GM11168 (cell line): ENCODE results near the gene GAN.

Experiments
- in situ Hi-C: fragments of 300-500 bp; cut with MboI; formaldehyde crosslinking; loops from one replicate; pipeline ENCODE4 v1.12.0; 2022; ENCODE audit warnings: low sequenced_read_pairs; ENCODE audit not compliant: unreplicated experiment

Gene GAN

DNA sequence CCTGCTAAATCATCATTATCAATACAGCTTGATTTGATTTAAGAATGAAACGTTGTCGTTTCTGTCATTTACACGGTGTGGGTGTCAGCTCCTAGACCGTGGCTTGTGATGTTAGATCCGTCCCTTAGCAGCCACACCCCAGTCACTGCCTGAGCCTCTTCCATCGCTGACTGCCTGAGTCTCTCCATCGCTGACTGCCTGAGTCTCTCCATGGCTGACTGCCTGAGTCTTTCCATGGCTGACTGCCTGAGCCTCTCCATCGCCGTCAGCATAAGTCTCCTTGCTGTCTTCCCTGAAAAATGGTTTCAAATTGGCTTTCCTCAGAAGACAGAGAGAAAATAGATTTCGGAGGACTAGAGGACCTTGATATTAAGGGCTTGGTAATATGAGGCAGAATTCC is 76.1 kb downstream of the GAN start:
- in situ Hi-C loops: loop anchor here (10.0 to 25.0 kb wide), 2 partner anchors 334 to 496 kb away; no protein-coding TSS in a partner anchor

DNA sequence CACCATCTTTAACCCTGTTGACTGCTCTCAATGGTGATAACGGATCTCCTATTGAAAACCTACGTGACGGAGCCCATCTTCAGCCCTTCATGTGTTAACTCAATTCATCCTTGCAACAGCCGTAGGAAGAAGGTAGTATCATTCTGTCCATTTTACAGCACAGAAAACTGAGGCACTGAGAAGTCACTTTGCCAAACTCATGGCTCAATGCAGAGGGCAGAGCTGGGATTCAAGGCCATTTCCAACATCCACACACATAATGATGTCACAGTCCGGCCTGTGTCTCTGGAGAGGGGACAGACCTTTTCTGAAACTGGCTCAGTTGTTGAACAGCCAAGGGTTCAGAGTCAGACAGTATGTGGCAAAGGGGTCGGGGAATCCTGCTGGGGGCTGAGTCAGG is 77.2 kb downstream of the GAN start:
- in situ Hi-C loops: loop anchor here (10.0 to 25.0 kb wide), 2 partner anchors 333 to 495 kb away; no protein-coding TSS in a partner anchor

DNA sequence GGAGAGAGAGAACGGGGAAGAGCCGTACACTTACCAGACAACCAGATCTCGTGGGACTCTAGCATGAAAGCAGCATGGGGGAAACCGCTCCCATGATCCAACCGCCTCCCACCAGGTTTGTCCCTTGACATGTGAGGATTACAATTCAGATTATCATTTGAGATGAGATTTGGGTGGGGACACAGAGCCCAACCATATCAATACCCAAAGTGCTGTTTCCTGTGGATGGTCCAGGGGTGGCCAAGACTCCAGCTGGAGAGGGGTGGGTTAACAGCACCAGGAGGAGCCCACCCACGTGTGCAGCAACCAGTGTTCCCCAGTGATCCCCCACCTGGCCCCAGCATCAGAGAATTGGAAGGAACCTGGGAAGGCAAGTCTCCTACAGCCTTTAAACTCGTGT is 79.7 kb downstream of the GAN start:
- in situ Hi-C loops: loop anchor here (10.0 to 25.0 kb wide), 2 partner anchors 330 to 493 kb away; no protein-coding TSS in a partner anchor

DNA sequence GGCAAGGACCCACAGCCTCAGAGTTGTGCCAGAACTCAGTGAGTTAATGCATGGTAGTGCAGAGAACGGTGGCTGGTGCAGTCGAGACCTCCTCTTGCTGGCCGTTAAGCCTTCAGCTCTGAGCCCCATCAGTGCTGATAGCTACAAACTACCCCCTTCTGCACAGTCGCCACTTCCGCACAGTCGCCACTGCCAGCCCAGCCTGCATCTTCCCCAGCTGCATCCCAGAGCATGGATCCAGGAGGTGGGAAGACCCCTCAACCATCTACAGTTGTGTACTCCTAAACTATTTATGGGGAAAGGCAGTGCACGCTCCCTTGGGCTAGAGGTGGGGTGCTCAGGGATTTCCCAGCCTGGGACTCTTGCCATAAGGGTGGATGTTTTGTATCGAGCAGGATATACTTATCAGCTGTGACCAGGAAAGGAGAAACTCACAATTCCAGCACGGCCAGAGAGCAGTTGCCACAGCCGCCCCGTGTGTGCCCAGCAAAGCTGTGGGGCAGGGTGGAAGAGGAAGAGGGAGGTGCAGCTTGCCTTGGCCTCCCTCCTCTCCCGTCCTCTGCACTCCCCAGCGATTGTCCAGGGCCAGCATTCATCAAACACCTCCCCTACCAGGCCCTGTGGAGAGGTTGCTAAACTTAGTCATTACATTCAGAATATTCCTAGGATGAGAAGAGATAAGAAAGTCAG is 80.3 kb downstream of the GAN start:
- in situ Hi-C loops: loop anchor here (10.0 to 25.0 kb wide), 2 partner anchors 330 to 492 kb away; no protein-coding TSS in a partner anchor

DNA sequence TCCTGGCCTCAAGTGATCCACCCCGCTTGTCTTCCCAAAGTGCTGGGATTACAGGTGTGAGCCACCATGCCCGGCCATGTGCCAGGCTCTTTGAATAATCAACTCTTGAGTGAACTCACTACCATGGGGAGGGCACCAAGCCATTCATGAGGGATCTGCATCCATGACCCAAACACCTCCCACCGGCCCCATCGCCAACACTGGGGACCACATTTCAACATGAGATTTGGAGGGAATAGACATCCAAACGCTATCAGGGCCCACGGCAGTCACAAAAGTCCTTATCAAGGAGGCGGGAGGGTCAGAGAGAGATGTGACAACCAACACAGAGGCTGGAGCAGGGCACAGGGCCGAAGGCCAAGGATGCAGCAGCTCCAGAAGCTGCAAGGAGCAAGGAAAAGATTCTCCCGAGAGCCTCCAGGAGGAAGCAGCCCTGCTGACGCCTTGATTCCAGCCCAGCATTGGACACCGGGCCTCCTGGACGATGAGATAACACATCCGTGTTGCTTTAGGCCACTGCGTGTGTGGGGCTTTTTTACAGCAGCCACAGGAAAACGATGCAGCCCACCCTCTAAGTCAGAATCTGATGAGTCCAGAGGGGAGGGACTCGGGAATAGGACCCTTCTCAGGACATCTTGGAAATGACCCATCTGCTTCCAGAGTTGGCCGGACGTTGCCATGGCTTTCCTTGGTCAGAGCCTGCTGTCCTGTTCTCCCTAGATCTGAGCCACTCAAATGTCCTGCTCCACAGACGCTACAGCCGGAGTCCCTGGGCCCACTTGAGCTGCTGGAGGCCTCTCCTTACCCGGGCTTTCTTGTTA is 82.5 kb downstream of the GAN start:
- in situ Hi-C loops: loop anchor here (10.0 to 25.0 kb wide), 2 partner anchors 328 to 490 kb away; no protein-coding TSS in a partner anchor

- in situ Hi-C loops: loop anchor here (10.0 to 25.0 kb wide), 2 partner anchors 327 to 489 kb away; no protein-coding TSS in a partner anchor
Measured at GRCh38 chr16:81397879-81398520, 83.2 kb downstream of the GAN start.

DNA sequence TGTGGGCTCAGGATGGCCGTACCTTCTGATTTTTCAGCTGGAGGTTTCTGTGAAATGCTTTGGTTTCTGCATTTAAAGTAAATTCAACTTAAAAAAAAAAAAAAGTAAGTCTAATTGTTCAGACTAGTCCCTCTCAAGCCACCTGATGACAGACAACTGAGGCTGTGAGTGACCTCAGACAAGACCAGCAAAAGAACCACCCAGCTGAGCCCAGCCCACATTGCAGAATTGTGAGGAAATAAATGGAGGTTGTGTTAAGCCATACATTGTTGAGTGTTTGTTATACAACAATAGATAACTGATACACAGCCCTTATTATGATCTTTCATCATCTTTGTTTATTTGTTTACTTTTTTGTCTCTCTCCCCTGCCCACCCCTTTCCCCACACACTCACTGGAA is 85.1 kb downstream of the GAN start:
- in situ Hi-C loops: loop anchor here (10.0 to 25.0 kb wide), 3 partner anchors 225 to 487 kb away; no protein-coding TSS in a partner anchor

GRCh38 chr16:81401035-81401950 is 86.5 kb downstream of the GAN start:
- in situ Hi-C loops: loop anchor here (10.0 kb wide), 1 partner anchor 224 kb away; no protein-coding TSS in a partner anchor

DNA sequence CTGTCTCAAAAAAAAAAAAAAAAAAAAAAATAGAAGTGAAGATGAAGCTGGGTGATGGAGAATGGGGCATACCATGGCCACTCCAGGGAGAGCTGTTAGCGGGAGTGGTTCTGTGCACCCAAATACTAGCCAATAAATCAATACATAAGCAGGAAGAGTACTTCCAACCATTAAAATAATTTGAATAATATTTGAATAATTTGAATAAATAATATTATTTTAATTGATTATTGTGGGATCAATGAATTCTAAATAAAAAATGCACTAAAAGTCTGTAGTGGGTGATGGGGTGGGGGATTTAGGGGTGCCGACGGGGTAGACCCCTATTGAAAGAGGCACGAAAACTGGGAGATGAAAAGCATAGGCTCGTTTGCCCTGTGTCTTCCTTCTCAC is 88.4 kb downstream of the GAN start:
- in situ Hi-C loops: loop anchor here (10.0 kb wide), 1 partner anchor 222 kb away; no protein-coding TSS in a partner anchor

GRCh38 chr16:81403601-81404391 is 89.0 kb downstream of the GAN start:
- in situ Hi-C loops: loop anchor here (10.0 kb wide), 1 partner anchor 221 kb away; no protein-coding TSS in a partner anchor

GRCh38 chr16:81405002-81405401 is 90.2 kb downstream of the GAN start:
- in situ Hi-C loops: loop anchor here (10.0 kb wide), 1 partner anchor 220 kb away; no protein-coding TSS in a partner anchor

DNA sequence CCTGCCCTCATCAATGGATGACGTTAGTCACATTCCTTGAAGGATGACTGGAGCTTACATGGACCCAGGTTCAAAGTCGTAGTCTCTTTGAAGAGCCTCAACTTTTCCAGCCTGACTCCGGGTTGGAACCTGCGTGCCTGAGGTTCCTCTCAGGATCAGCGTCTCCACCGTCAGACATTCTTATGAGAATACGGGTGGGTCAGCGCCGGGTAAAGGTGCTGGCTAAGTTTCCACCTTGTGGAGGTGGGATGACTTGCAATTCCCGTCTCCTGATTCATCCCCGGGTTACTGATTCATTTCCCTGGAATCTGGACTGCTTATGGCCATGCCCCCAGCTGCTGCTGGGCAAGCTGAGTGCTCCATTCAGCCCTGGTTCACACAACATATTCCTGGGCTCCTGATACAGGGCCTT is 90.9 kb downstream of the GAN start:
- in situ Hi-C loops: loop anchor here (10.0 kb wide), 1 partner anchor 219 kb away; no protein-coding TSS in a partner anchor

- in situ Hi-C loops: loop anchor here (10.0 kb wide), 1 partner anchor 216 kb away; no protein-coding TSS in a partner anchor
Measured at GRCh38 chr16:81408409-81408950, 93.7 kb downstream of the GAN start.

DNA sequence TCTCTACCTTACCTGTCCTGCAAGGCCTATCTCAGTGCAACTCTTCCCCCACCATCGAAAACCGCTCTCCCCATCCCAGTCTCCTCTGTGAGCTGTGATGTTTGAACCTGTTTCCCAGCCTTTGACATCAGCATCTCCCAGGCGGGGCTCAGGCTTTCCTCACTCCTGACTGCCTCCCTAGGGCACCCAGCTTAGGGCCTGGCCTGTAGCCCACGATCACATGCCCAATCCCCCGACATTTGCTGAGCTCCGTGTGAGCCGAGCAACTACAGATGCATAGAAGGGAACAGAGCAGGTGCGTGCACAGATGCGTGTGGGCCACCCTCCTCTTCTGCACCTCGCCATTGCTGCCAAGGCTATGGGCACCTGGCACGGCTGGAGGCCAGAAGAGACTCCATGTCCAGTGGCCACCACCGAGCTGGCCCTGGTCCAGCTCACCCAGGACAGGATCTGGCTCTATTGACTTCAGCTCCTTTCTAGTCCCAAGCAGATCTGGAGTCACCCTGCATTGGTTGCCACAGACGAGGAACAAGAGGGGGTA is 94.3 kb downstream of the GAN start:
- in situ Hi-C loops: loop anchor here (10.0 kb wide), 1 partner anchor 216 kb away; no protein-coding TSS in a partner anchor

GRCh38 chr16:81410643-81411293 is 96.0 kb downstream of the GAN start:
- in situ Hi-C loops: no loop called here

DNA sequence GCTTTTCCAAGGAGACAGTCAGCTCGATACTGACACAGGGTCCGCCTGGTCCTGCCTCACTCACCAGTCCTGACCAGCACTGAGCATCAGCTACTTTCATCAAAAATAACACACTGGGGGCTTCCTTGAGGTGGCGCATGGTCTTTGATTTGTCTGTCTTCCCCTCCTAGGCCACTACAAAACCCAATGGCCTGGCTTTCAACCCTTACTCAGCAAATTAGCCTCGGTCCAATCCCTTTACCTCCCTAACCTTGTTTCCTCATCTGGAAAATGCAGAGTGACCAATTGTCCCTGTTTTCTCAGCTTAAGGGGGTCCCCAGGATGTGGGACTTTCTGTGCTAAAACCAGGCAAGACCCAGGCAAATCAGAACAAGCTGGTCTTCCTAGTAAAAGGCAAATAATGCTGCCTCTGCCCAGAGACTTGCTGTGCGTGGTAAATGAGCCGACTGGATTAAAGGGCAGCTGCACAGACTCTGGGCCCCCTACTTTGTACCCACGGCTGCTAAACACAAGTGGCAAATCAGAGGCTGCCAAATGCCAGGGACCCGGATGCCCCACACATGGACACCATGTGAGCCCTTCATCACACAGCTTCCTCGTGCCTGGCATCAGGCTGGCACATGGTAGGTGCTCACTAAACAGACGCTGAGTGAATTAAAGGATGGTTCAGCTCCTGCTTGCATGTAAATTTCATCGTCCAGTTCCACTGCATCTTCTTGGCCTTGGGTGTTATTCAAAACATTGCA is 98.7 kb downstream of the GAN start:
- in situ Hi-C loops: no loop called here

DNA sequence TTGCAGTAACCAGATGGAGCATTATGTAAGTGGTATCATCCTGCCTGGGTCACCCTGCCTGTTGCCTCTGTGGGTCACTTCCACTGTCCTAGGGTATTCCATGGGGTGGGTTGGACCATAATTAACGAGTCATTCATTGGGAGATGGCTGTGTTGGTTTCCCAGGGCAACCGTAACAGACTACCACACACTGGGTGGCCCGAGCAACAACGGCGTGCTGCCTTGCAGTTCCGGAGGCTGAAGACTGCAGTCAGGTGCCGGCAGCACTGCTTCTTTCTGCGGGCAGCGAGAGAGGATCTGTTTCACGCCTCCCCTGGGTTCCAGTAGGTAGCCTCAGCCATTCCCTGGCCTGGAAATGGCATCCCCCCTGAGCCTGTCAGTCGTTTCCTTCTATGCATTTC is 101.0 kb downstream of the GAN start:
- in situ Hi-C loops: no loop called here
